Prostate gland (tissue), 2 donors: ENCODE data around the gene CARD14.

Source experiments
- POLR2A ChIP-seq: fragments of 450-650 bp; IDR thresholded peaks from one replicate; pipeline ENCODE4 v1.6.1; 2016; ENCODE audit warnings: antibody characterized with exemption, mild to moderate bottlenecking
- POLR2AphosphoS5 ChIP-seq: sonication (generic); formaldehyde crosslinking; IDR thresholded peaks from one replicate; pipeline ENCODE4 v1.6.1; 2017; ENCODE audit warnings: antibody characterized with exemption
- TF ChIP-seq, protein P1 (sequence below), 4 experiments: fragments of 200-600 bp in 2 of 4; fragments of 450-650 bp in 2 of 4; sonication (generic) in 2 of 4; IDR thresholded peaks; 1 replicate in 3 of 4; 2 replicates in 1 of 4; pipeline ENCODE4 v1.5.1; 2016 to 2019; ENCODE audit warnings: antibody characterized with exemption in 4 of 4, mild to moderate bottlenecking in 2 of 4, moderate library complexity in 2 of 4

DNA sequence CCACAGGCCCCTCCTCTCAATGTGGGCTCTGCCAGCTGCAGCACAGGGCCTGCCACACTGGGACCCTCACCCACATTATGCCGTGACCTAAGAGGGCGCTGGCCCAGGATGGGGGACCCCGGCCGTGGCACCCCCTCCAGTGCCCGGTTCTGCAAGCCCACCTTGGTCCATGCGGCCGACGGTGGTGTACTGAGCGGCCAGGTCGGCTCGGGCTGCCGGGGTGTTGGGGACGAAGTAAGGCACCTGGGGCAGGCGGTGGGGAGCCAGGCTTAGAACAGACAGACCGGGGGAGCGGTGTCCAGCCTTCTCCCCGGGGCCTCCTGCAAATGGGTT, 43.8 kb downstream of the CARD14 start:
- TF ChIP-seq, protein P1, sequence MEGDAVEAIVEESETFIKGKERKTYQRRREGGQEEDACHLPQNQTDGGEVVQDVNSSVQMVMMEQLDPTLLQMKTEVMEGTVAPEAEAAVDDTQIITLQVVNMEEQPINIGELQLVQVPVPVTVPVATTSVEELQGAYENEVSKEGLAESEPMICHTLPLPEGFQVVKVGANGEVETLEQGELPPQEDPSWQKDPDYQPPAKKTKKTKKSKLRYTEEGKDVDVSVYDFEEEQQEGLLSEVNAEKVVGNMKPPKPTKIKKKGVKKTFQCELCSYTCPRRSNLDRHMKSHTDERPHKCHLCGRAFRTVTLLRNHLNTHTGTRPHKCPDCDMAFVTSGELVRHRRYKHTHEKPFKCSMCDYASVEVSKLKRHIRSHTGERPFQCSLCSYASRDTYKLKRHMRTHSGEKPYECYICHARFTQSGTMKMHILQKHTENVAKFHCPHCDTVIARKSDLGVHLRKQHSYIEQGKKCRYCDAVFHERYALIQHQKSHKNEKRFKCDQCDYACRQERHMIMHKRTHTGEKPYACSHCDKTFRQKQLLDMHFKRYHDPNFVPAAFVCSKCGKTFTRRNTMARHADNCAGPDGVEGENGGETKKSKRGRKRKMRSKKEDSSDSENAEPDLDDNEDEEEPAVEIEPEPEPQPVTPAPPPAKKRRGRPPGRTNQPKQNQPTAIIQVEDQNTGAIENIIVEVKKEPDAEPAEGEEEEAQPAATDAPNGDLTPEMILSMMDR (IDR thresholded peaks at IDR 0.05) = no peak
- TF ChIP-seq POLR2AphosphoS5 (no peak), POLR2A (no peak)
